ENCODE results near the gene RBM19.
"Not testable (repeated sequence)": the region's sequence is repeated elsewhere in the genome, so short reads cannot be mapped to it uniquely, and the experiment has no call there.

Gene RBM19

DNA sequence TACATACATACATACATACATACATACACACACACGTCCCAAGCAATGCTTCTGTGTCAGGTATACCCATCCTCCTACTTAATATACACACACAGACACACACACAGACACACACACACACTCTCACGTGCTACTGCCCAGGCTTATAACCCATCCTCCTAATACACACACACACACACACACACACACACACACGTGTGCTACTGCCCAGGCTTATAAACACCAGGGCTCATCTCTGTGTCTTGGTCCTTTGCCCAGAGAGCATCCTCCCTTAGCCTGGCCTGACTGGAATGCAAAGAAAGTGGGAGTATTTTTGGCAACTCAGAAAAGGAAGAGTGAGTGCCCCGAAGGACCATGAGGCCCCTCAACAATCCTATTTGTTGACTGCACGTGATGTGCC, 129.0 kb downstream of the RBM19 start:
- DNase-seq (ENCODE audit: low read depth in 3 of 3): no peak

DNA sequence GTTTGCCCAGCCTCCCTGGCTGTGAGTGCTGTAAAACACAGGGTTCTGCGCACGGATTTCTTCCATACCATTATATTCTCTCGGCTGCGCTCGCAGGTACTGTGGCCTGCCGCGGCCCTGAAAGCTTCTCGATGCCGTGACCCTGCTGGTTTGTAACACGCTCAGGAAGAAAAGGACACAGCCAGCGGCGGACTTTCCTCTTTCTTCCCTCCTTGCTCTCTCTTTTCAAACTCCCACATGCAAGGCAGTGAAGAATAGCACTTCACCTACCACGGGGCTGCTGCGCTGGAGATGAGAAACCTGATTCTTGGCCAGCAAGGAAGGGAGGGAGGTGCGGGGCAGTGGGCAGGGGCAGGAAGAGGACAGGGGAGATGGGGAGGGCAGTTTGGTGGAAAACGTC, 130.2 kb downstream of the RBM19 start:
- no peak for DNase-seq (ENCODE audit: low read depth in 3 of 3)

DNA sequence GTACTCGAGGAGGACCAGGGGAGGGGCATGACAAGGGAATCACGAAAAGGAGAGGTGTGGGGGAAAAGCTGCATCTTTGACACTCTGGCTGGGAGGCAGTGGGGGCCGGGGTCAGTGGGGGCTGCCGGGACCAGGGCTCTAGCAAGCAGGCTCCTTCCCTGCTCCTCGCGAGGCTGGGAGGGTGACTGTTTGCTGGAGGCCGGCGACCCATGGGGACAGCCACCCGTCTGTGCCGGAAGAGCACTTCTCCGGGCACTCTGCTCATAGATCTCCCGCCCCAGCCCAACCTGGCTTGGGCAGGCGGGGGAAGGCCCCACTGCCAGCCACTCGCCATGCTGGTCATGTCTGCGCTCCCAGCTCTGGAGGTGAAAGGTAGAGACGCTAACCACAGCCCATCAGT, 130.7 kb downstream of the RBM19 start:
- DNase-seq (ENCODE audit: low read depth in 3 of 3): no peak

DNA sequence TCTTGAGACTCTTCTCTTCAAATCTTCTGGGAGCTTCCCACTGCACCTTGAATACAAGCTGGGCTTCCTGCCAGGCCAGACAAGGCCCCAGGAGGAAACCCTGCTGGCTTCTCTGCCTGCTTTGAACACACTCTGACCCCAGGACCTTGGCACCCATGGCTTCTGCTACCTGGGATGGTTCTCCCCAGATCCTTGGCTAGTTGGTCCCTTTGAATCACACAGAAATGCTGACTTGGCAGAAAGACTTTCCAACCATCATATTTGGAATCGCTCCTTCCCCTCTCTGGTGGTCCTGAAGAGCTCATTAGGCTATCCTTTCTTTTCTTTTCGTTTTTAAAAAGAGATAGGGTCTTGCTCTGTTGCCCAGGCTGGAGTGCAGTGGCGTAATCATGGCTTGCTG, 132.7 kb downstream of the RBM19 start:
- DNase-seq (ENCODE audit: low read depth in 3 of 3): no peak

DNA sequence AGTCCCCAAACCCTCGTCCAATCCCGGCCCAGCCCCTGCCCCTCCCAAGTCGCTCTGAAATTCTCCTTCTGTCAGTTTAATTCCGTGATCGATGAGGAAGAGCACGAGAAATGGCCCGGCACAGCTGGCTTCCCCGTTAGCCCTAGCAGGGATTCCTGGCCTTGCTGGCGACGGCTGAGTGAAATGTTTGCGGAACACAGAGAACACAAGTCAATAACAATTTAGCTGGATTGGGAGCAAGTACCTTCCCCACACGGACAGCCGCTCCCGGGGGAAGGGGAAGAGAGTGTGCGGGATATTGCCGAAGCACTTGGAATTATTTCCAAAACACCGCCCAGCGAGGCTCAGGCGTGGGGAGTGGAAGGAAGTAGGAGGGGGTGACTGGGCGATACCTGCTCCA, 134.6 kb downstream of the RBM19 start:
- no peak for DNase-seq (ENCODE audit: low read depth in 3 of 3)

DNA sequence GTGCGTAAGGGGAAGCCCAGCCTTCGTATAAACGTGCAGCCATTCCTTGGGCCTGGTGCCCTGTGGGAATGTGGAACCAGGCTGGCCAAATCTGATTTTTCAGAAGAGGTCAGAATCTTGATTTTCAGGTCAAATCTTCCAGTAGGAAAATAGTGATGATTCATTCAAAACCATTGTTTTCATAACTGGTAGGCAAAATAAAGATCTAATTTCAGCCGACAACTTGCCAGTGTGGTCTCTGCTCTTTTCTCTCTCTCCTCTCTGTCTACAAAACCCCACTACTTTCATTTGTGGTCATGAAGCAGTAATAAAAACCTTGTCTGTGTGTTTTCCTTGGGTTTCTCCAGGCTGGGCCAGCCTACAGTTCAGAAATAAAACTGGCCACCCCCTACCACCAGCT, 135.1 kb downstream of the RBM19 start:
- no peak for DNase-seq (ENCODE audit: low read depth in 3 of 3)

DNA sequence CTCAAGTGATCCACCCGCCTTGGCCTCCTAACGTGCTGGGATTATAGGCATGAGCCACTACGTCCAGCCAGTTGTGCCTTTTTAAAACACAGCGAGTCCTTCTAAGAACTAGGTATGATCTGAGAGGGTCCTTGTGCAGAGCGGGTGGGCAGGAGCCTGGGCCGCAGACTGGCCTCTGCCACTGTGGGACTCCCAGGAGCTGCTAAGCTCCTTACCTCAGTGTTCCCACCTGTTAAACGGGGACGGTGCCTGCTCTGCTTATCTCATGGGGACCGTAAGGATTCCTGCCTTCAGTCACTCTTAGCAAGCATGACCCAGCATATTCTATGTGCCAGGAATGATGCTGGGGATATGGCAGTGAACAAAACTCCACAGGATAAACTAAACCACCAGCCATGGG, 136.9 kb downstream of the RBM19 start:
- no peak for DNase-seq (ENCODE audit: low read depth in 3 of 3)

DNA sequence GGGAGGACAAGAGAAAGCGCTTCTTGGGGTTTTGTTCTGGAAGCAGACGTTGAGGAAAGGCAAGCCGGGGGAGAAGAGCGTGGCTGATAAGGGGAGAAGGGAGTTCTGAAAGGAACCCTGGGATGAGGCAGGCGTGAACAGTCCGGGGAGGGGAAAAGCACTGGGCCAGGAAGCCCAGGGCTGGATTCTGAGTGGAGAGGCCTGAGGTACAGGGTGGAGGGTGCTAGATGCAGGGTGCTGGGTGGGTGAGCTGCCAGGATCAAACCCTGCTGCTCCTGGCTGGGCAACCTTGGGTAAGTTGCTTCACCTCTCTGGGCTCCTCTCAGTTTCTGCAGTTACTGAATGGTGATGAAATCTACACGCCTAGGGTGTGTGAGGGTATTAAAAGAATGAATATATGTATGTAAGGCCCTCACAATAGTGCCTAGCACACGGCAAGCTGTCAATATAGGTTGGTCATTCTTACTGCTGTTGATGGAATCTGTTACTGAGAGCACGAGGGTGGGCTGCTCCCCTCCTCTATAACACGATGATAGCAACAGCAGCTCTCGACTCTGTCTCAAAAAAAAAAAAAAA, 138.5 kb downstream of the RBM19 start:
- DNase-seq (ENCODE audit: low read depth in 3 of 3): no peak

DNA sequence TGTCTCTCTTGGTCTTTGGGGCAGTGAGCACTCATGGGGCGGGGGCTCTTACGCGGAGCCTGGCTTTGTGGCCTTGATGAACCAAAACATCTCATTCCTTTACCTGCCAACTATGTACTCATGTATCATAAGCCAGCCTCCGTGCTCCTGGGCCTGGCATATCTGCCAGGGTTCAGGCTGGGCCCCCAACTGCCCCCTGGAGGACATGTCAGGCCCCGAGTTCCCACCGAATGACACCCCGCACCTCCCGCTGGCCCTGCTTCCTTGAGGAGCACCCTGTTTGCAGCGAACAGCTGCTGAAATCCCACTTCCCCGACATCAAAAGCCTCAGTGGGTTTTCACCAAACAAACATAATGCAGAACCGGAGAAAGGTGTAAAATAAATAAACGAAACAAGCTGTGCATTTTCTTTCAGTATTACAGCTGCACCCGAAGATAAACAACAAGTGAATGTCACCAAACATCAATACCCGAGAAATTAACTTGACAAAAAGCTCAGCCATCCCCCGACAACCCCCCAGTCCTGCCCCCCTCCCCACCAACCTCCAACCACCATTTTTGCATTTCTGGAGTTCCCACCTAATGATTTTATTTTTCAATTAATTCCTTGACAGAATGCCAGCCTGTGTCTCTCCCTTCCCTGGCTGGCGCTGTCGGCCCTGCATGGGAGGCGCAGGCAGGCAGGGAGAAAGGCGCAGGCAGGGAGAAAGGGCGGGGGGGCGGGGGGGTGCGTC, 139.2 kb downstream of the RBM19 start:
- no peak for DNase-seq (ENCODE audit: low read depth in 3 of 3)

DNA sequence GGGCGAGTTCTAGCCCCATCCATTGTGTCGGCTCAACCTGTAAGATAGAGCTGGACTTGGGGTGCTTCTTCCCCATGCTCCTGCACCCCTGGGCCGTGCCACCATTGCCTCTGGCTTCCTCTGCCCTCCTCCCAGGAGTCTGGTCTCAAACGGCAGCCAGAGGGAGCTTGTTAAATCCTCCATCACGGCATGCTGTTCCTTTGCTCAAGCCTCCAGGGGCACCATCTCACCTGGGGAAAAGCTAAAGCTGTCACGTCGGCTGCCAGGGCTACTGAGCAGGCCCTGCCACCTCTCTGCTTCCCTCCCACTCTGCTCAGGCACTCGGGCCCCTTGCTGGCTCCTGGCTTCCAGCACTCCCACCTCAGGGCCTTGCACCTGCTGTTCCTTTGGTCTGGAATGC, 140.4 kb downstream of the RBM19 start:
- DNase-seq (ENCODE audit: low read depth in 3 of 3): no peak

DNA sequence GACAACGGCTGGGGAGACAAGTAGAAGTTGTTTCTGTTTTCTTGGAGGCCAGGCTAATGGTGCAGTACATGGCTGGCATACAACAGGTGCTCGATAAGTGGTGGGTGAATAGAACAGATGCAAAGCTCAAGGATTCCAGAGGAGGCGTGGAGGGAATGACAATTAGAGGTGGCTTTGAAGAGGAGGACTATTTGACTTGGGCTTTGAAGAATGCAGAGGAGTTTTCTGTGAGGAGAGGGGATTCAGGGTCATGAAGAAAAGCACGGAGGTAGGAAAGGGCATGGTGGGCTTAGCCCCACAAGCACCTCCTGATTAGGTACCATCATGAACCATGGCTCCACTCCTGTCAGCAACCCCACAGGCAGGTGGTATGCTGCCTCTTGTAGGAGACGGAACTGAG, 142.3 kb downstream of the RBM19 start:
- no peak for DNase-seq (ENCODE audit: low read depth in 3 of 3)

DNA sequence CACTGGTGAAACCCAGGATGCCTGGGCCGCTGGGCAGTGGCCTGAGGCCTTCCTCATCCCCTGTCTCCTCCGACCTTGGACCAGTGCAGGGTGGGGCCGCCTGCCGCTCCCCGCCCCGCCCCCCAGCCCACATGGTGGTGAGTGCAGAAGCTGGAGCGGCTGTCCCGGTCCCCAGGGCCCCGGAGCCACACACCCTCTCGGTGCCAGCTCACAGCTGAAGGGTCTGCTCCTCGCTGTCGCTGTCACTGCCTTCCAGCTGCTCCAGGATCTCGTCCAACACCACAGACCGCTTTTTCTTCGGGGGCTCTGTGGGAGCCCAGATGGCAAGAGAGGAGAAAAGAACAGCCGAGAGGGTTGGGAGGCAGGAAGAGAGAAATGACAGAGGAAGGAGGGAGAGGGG, 143.1 kb downstream of the RBM19 start:
- DNase-seq (ENCODE audit: low read depth in 3 of 3): no peak

DNA sequence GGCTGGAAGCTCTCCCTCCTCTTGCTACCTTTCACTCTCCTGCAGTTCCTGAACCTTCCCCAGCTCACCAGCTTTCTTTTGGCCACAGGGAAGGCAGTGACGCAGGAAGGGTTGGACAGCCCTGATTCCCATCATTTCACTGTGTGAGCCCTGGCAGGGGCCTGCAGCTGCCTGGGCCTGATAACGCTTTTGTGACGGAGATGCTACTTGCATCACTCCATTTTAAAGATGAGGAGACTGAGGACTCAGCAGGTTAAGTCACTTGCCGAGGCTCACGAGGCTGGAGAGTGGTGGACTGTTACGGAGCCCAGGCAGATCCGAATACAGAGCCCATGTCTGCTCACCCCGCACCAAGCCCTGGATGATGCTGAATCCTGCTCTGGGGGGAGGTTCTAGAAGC, 145.3 kb downstream of the RBM19 start:
- no peak for DNase-seq (ENCODE audit: low read depth in 3 of 3)

DNA sequence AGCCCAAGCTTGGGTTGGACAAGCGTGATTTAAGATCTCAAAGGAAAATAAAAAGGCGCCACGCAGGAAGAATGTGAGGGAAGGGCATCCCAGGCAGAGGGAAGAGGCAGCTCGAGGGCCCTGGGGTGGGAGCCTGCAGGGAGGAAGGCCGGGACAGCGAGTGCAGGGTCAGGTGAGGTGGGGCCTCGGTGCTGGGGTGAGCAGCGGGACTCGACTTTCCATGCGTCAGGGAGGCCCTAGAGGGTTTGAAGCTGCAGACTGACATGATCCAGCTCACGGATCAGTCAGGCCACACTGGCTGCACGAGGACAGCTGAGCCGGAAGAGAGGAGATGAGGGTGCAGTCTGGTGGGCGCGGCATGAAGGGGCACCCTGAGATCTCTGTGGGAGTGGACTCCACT, 145.8 kb downstream of the RBM19 start:
- no peak for DNase-seq (ENCODE audit: low read depth in 3 of 3)

DNA sequence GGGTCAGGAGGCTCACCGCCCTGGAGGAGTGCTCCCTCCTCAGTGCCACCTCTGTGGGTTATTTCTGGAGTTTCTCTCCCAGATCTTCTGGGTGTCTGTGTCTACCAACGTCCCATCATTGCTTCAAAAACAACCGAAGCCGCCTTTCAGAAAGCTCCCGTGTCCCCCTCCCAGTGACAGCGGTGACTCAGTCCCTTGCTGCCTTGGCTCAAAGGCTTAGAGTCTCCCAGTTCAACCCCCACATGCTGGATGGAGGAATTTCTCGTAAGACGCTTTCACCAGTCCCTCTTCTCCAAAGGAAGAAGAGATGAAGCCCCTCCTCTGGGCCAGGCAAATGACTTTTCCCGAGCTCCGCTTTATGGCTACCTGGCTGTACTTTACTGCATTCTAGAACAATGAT, 146.6 kb downstream of the RBM19 start:
- no peak for DNase-seq (ENCODE audit: low read depth in 3 of 3)

DNA sequence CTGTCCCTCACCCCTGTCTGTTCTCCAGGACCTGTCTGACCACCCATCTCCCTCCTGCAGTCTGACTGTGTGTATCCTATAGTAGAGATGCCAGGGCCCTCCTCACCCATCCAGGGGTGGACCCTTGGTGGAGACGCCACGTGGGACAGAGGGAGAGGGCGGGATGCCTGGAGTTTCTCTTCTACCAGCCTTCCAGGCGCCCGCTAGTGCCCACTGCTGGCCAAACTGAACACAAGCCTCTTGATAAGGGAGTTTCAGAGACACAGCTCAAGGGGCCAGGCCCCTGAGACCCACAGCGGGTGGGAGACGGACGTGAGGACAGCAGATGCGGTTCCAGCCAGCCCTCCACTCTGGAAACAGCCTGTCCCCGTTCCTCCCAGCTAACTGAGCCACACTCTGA, 147.3 kb downstream of the RBM19 start:
- no peak for DNase-seq (ENCODE audit: low read depth in 3 of 3)

DNA sequence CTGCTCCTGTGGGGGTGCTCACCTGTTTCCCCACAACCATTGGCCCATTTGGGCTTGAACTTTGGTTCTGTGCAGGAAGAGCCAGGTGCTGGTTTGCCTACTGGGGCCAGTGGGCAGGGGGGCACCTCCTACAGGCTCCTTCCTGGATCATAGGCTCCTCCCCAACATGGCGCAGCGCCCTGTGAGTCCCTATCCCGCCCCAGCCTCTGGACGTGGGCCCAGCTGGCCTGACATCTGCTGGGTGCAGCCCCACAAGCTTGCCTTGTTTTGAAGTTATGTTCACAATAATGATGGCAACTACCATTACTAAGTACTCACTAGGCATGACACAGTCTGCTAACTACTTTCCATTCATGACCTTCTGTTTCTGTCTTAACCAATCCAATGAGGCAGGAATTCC, 147.8 kb downstream of the RBM19 start:
- DNase-seq (ENCODE audit: low read depth in 3 of 3): no peak

DNA sequence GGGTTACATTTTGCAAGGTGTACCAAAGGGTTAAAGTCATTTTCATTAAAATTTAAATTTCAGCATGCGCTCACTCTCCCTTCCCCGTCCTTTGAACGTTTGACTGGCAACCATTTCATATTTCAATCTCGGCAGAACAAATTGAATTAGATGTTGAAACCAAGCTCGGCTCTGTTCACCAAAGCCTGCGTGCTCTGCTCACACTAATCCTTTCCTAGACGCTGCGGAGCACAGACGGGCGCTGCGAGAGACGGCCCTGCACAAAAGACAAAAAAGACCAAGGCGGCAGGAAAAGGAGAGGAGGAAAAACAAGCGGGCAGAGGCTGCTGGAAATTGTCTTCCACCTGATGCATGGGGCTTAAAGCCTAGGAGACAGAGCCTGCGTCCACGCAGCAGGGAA, 149.3 kb downstream of the RBM19 start:
- DNase-seq (ENCODE audit: low read depth in 3 of 3): no peak

DNA sequence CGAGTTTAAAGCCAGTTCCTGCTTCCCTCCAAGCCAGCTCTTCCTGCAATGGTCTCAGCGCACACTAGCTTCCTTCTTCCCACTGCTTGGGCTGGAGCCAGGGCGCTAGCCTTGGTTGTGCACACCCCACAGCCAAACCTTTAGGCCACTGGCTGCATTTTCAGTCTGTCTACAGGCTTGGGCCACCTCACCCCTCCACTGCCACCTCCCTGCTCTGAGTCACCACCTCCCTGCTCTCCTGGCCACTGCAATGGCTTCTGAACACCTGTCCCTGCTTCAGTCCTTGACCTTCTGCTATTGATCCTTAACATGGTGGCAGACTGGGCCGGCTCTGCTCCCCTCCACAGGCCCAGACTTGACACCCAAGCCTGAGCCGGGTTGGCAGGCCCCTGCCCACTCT, 151.1 kb downstream of the RBM19 start:
- DNase-seq (ENCODE audit: low read depth in 3 of 3): no peak

DNA sequence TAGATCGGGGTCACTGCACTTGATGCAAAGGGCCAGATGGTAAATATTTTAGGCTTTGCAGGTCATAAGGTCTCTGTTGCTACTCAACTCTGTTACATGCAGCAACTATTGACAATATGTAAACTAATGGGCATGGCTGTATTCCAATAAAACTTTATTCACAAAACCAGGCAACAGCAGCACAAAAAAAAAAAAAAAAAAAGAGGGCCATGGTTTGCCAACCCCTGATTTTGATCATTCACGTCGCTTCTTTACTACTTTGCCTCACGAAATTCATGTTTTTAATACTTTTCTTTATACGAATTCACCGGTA, 152.9 kb downstream of the RBM19 start:
- no peak for DNase-seq (ENCODE audit: low read depth in 3 of 3)

DNA sequence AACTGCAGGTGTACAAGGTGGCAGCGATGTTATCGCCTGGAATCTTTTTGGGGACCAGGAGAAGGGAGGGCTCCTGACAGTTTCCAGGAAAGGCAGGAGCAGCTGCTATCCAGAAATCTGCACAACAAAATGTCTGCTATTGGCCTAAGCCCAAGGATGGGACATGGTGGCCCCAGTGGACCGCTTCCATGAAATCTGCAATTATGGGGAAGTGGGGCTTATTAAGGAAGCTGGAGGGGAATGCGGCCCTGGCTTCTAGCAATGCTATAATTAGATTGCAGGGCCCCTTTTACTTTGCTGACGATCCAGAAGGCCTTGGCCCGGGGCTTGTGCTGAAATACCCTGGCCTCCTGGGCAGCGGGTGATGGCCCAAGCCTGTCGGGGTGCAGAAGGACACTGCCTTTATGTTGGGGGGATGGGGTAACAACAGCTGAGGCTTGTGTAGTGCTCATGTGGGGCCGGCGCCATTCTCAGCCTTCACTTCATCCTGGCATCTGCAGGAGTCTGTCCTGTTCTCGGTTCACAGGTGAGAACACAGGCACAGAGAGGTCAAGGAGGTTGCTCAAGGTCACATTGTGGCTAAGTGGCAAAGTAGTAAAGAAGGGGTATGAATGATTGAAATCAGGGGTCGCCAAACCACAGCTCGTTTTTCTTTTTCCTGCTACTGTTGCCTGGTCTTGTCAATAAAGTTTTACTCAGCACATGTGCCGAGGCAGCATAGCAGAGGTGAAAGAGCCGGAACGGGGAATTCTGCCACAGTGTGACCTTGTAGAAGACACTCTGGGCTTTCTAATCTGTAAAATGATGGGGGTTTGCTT, 153.5 kb downstream of the RBM19 start:
- DNase-seq (ENCODE audit: low read depth in 3 of 3): no peak

DNA sequence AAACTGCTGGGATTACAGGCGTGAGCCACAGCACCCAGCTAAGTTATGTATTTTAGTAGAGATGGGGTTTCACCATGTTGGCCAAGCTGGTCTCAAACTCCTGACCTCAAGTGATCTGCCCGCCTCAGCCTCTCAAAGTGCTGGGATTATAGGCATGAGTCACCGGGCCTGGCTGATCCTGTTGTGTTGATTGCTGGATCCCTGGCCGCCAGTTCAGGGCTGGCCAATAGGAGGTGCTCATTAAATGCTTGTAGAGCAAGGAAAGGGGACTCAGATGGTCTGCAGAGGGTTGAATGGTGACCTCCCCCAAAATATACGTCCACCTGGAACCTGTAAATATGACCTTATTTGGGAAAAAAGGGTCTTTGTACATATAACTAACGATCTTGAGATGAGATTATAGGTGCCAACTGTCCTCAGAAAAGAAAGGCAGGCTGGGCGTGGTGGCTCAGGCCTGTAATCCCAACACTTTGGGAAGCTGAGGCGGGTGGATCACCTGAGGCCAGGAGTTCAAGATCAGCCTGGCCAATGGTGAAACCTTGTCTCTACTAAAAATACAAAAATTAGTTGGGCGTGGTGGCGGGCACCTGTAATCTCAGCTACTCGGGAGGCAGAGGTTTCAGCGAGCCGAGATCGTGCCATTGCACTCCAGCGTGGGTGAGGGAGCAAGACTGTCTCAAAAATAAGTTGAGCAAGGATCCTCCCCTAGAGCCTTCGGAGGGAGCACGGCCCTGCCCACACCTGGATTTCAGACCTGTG, 156.5 kb downstream of the RBM19 start:
- DNase-seq (ENCODE audit: low read depth in 3 of 3): not testable (repeated sequence)

All from stimulated activated CD4-positive, alpha-beta T cell treated with anti-CD3 and anti-CD28 coated beads, TNF-alpha, amount 100 ng/mL, for 4 hours (primary cell).